ENCODE measurements around the gene ASNSD1. TPM values are rescaled to one million over a fixed set of nuclear protein-coding genes. Genes with fewer than 3 reads are reported as not detected.

The ASNSD1 gene
- total and polyA plus RNA-seq, 2 of the 8 experiments (the other 6 are each of a cell fraction or from before 2014, with no cell fraction given), result 14.1 to 44.8 TPM

GRCh38 chr2:189702071-189702470 lies 40.8 kb downstream of the ASNSD1 start:
- Histone ChIP-seq H3K56ac (replicated peaks; ENCODE audit: insufficient read length, low read depth, low read length) (no peak overlapping the region), H3K14ac (ENCODE audit: insufficient read length) (no peak overlapping the region), H2BK12ac (ENCODE audit: low read depth, low read length) (no peak overlapping the region), H2AFZ (ENCODE audit: low read length) (peak overlapping the region; percentile 84; the same call in 1 of the 2 replicates), H3K9me3 (ENCODE audit: insufficient read depth in 2 of 2, low read depth in 1 of 2, low read length in 1 of 2) (no peaks in the 10 kb centered on the region), H3K27me3 (replicated peaks in 1 of 4; ENCODE audit: control insufficient read depth in 3 of 4, extremely low read depth in 1 of 4, insufficient read depth in 3 of 4, low read length in 3 of 4) (peaks cover 0 to 1% (median 0%) of the 10 kb centered on the region in 4 experiments; a peak in 1 of 7 replicates), H4K91ac (replicated peaks; ENCODE audit: insufficient read length, low read length) (no peak overlapping the region), H3K4ac (replicated peaks; ENCODE audit: insufficient read length, low read depth, low read length) (no peak overlapping the region), H3K4me3 (ENCODE audit: extremely low read depth in 1 of 4, insufficient read depth in 2 of 4, low read depth in 3 of 4, low read length in 4 of 4) (no peak overlapping the region), H3K79me1 (ENCODE audit: low read depth, low read length) (no peaks in the 10 kb centered on the region), H3K18ac (ENCODE audit: extremely low read depth, low read length) (no peak overlapping the region), H3K23ac (ENCODE audit: insufficient read length) (no peak overlapping the region), H2BK15ac (ENCODE audit: low read length) (no peak overlapping the region), H2BK20ac (ENCODE audit: low read length) (no peak overlapping the region), H2AK5ac (ENCODE audit: low read depth, low read length) (no peak overlapping the region), H3K4me1 (replicated peaks in 1 of 4; ENCODE audit: control insufficient read depth in 3 of 4, insufficient read depth in 4 of 4, low read length in 3 of 4) (no peaks in the 10 kb centered on the region), H4K5ac (ENCODE audit: insufficient read length, low read depth, low read length) (no peak overlapping the region), H3K23me2 (ENCODE audit: low read depth, low read length) (no peaks in the 10 kb centered on the region), H3K27ac (ENCODE audit: low read depth, low read length) (no peak overlapping the region), H3K4me2 (ENCODE audit: insufficient read depth in 1 of 2, low read depth in 2 of 2, low read length in 2 of 2) (no peak overlapping the region), H4K8ac (ENCODE audit: extremely low read depth, insufficient read depth, low read length) (peak overlapping the region; percentile 53; the same call in 1 of the 2 replicates), H4K20me1 (replicated peaks in 1 of 2; ENCODE audit: control insufficient read depth in 1 of 2, insufficient read depth in 2 of 2, low read length in 2 of 2) (no peaks in the 10 kb centered on the region), H3K79me2 (ENCODE audit: control insufficient read depth in 1 of 2, insufficient read depth in 2 of 2, low read length in 2 of 2) (no peaks in the 10 kb centered on the region), H2BK5ac (ENCODE audit: low read depth, low read length) (no peak overlapping the region), H3K36me3 (ENCODE audit: control insufficient read depth in 2 of 4, insufficient read depth in 4 of 4, low read length in 3 of 4) (no peaks in the 10 kb centered on the region), H3K9ac (replicated peaks in 1 of 4; ENCODE audit: extremely low read depth in 1 of 4, low read depth in 3 of 4, low read length in 3 of 4) (no peak overlapping the region), H2BK120ac (replicated peaks; ENCODE audit: low read depth, low read length) (no peak overlapping the region)
- ChIA-PET CTCF (ENCODE audit: partially characterized antibody) (interaction anchor here (0.7 to 2.1 kb wide), 11 partner anchors 9 to 44 kb away, joined by 3 to 13 read pairs (median 4); partner anchors contain the start of genes ANKAR and ASNSD1), POLR2A (ENCODE audit: partially characterized antibody) (interaction anchor here (1.5 kb wide), 1 partner anchor 27 kb away, joined by 4 read pairs; the partner anchor contains the start of gene ANKAR)
- DNase-seq (ENCODE audit: low read depth in 1 of 2, low spot score in 2 of 2) (no peak), FAIRE-seq (no peak)
- no peak for TF ChIP-seq RBBP5 (IDR thresholded peaks at IDR 0.05; ENCODE audit: borderline replicate concordance, low read depth, low read length)
- TF ChIP-seq, protein P1, sequence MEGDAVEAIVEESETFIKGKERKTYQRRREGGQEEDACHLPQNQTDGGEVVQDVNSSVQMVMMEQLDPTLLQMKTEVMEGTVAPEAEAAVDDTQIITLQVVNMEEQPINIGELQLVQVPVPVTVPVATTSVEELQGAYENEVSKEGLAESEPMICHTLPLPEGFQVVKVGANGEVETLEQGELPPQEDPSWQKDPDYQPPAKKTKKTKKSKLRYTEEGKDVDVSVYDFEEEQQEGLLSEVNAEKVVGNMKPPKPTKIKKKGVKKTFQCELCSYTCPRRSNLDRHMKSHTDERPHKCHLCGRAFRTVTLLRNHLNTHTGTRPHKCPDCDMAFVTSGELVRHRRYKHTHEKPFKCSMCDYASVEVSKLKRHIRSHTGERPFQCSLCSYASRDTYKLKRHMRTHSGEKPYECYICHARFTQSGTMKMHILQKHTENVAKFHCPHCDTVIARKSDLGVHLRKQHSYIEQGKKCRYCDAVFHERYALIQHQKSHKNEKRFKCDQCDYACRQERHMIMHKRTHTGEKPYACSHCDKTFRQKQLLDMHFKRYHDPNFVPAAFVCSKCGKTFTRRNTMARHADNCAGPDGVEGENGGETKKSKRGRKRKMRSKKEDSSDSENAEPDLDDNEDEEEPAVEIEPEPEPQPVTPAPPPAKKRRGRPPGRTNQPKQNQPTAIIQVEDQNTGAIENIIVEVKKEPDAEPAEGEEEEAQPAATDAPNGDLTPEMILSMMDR (IDR thresholded peaks at IDR 0.05; ENCODE audit: control extremely low read depth in 1 of 3, insufficient read depth in 1 of 3, low read depth in 1 of 3, low read length in 3 of 3), result peak in 2 of 3 experiments; percentile 22 to 24; a peak in 2 of 4 replicates
- peak; percentile 52; the same call in 1 of the 2 replicates for TF ChIP-seq YY1 (IDR thresholded peaks at IDR 0.05; ENCODE audit: low read depth, low read length)
